22Rv1 (cell line): Measurements from ENCODE around the gene RASSF4.

Source experiments
- CTCF ChIP-seq: fragments of 450-650 bp; IDR thresholded peaks from 2 replicates; pipeline ENCODE4 v1.5.1; 2017; ENCODE audit warnings: mild to moderate bottlenecking
- ZFX ChIP-seq: fragments of 450-650 bp; IDR thresholded peaks from 2 replicates; pipeline ENCODE4 v1.6.1; 2017; ENCODE audit warnings: antibody characterized with exemption, borderline replicate concordance

GRCh38 chr10:44993922-44994751, 34.5 kb downstream of the RASSF4 start:
- no peak for TF ChIP-seq CTCF
- TF ChIP-seq ZFX: no peak
